Measurements from ENCODE around the gene PPP3R1. TPM values are rescaled to one million over a fixed set of nuclear protein-coding genes. Genes with fewer than 3 reads are reported as not detected.

The PPP3R1 gene
- total and polyA plus RNA-seq, 2 donors (not counting 3 experiments of a cell fraction or from before 2014, with no cell fraction given) = 8.4 to 62.2 TPM

DNA sequence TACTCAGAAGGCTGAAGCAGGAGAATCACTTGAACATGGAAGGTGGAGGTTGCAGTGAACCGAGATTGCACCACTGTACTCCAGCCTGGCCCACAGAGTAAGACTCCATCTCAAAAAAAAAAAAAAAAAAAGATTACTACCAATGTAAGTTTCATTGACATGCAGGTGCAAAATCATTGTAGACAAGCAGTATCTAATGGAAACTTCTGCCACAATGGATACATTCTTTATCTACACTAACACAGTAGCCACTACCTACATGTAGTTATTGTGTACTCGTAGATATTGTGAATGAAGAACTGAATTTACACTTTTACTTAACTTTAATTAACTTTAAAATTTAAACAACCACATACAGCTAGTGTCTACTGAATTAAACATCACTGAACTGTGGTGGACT is 10.6 kb downstream of the PPP3R1 start:
- Histone ChIP-seq H3K79me2 (ENCODE audit: control insufficient read depth, insufficient read depth, low read length) (peaks cover 100% of the 10 kb centered on the region), H2AFZ (ENCODE audit: low read depth, low read length) (no peak overlapping the region), H3K27ac (ENCODE audit: insufficient read depth, low read depth, low read length) (no peak overlapping the region), H3K27me3 (ENCODE audit: control insufficient read depth in 2 of 2, insufficient read depth in 2 of 2, low read length in 2 of 2) (no peaks in the 10 kb centered on the region), H3K36me3 (ENCODE audit: control insufficient read depth in 2 of 2, extremely low read depth in 1 of 2, insufficient read depth in 2 of 2, low read length in 2 of 2) (no peaks in the 10 kb centered on the region), H3K4me3 (replicated peaks in 1 of 3; ENCODE audit: insufficient read depth in 1 of 3, low read depth in 1 of 3, low read length in 3 of 3) (no peak overlapping the region), H4K20me1 (replicated peaks; ENCODE audit: control insufficient read depth, extremely low read depth, insufficient read depth, low read length) (peaks cover 39% of the 10 kb centered on the region), H3K4me1 (ENCODE audit: control insufficient read depth, extremely low read depth, insufficient read depth, low read length) (peaks cover 40% of the 10 kb centered on the region), H3K9me1 (replicated peaks; ENCODE audit: control insufficient read depth, extremely low read depth, insufficient read depth, low read length) (no peaks in the 10 kb centered on the region), H3K4me2 (ENCODE audit: insufficient read depth, low read length) (no peak overlapping the region), H3K9ac (replicated peaks; ENCODE audit: extremely low read depth, insufficient read depth, low read length) (no peak overlapping the region), H3K9me3 (replicated peaks; ENCODE audit: control insufficient read depth, insufficient read depth, low read length) (no peaks in the 10 kb centered on the region)
- no TSS peak for BruUV-seq (replicated peaks)
- intact Hi-C loops (cut with micrococcal nuclease) = loop anchor here (1.0 kb wide), 1 partner anchor 9 kb away; no protein-coding TSS in a partner anchor
- FAIRE-seq (no peak), DNase-seq (ENCODE audit: low read depth, low spot score) (no peak)
- ChIA-PET CTCF (no interaction called here), POLR2A (interaction anchor here (0.7 kb wide), 1 partner anchor 58 kb away, joined by 3 read pairs; no protein-coding TSS in a partner anchor)
- TF ChIP-seq, protein P1, sequence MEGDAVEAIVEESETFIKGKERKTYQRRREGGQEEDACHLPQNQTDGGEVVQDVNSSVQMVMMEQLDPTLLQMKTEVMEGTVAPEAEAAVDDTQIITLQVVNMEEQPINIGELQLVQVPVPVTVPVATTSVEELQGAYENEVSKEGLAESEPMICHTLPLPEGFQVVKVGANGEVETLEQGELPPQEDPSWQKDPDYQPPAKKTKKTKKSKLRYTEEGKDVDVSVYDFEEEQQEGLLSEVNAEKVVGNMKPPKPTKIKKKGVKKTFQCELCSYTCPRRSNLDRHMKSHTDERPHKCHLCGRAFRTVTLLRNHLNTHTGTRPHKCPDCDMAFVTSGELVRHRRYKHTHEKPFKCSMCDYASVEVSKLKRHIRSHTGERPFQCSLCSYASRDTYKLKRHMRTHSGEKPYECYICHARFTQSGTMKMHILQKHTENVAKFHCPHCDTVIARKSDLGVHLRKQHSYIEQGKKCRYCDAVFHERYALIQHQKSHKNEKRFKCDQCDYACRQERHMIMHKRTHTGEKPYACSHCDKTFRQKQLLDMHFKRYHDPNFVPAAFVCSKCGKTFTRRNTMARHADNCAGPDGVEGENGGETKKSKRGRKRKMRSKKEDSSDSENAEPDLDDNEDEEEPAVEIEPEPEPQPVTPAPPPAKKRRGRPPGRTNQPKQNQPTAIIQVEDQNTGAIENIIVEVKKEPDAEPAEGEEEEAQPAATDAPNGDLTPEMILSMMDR (IDR thresholded peaks at IDR 0.05; ENCODE audit: extremely low read depth in 1 of 2, insufficient read depth in 1 of 2, low read depth in 1 of 2, low read length in 2 of 2) = no peak
- TF ChIP-seq EZH2 (IDR thresholded peaks at IDR 0.05; ENCODE audit: borderline replicate concordance, low read depth, low read length, severe bottlenecking) (no peak), MYC (IDR thresholded peaks at IDR 0.05; ENCODE audit: low read depth, low read length) (no peak), JUN (IDR thresholded peaks at IDR 0.05; ENCODE audit: borderline replicate concordance, insufficient read depth, insufficient read length, low read depth) (no peak), FOS (IDR thresholded peaks at IDR 0.05; ENCODE audit: borderline replicate concordance, insufficient read depth, low read length) (no peak), GATA2 (IDR thresholded peaks at IDR 0.05; ENCODE audit: insufficient read depth, insufficient read length, low read depth, low read length) (no peak), POLR2AphosphoS5 (IDR thresholded peaks at IDR 0.05; ENCODE audit: insufficient read depth, low read depth, low read length) (no peak), POLR2A (IDR thresholded peaks at IDR 0.05; ENCODE audit: low read depth, low read length) (no peak)
- TF ChIP-seq, protein P2, sequence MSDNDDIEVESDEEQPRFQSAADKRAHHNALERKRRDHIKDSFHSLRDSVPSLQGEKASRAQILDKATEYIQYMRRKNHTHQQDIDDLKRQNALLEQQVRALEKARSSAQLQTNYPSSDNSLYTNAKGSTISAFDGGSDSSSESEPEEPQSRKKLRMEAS (IDR thresholded peaks at IDR 0.05; ENCODE audit: insufficient read depth, insufficient read length) = no peak
- dilution Hi-C loops (cut with MboI; ENCODE audit: extremely low pct_ligation_motif_present, low sequenced_read_pairs) = no loop called here

Measured in endothelial cell of umbilical vein (primary cell).